OCI-LY7 (cell line): Measurements from ENCODE around the gene CARD11. TPM values are rescaled to one million over a fixed set of nuclear protein-coding genes. Genes with fewer than 3 reads are reported as not detected.

Source experiments
- BruUV-seq: library from RNA; stranded (reverse); fragments of 400-500 nt; replicated peaks from 2 replicates; lab custom pipeline; 2021; lab: Mats Ljungman, UMichigan
- CTCF ChIA-PET: fragments of 300-600 bp; sonication (Branson Sonifier 250); formaldehyde crosslinking; loops from one replicate; lab custom pipeline; 2022; ENCODE audit warnings: antibody characterized with exemption; ENCODE audit not compliant: unreplicated experiment; lab: Charles Lee
- POLR2A ChIA-PET: fragments of 300-600 bp; sonication (Branson Sonifier 250); formaldehyde crosslinking; loops from one replicate; lab custom pipeline; 2022; ENCODE audit warnings: antibody characterized with exemption; lab: Charles Lee
- DNase-seq: peaks from one replicate; pipeline ENCODE4 v3.0.0-alpha.2; 2015; ENCODE audit warnings: low spot score
- H2AFZ ChIP-seq: fragments of 200-600 bp; sonication (generic), shearing (Covaris generic); 2 replicates; pipeline ENCODE4 v1.6.1; 2014; ENCODE audit warnings: mild to moderate bottlenecking, antibody characterized with exemption, low read length, moderate library complexity
- H3K27ac ChIP-seq: fragments of 200-600 bp; sonication (generic); 2 replicates; pipeline ENCODE4 v1.5.1; 2014; ENCODE audit warnings: mixed run types, low read depth, mild to moderate bottlenecking, moderate library complexity, low read length, inconsistent platforms; ENCODE audit not compliant: poor library complexity, severe bottlenecking
- H3K36me3 ChIP-seq: fragments of 200-600 bp; sonication (generic); 2 replicates; pipeline ENCODE4 v1.6.1; 2014; ENCODE audit warnings: mild to moderate bottlenecking, antibody characterized with exemption, low read length, moderate library complexity, mixed read lengths; ENCODE audit not compliant: insufficient read depth
- H3K4me1 ChIP-seq: fragments of 200-600 bp; sonication (generic); 2 replicates; pipeline ENCODE4 v1.5.1; 2014; ENCODE audit warnings: mild to moderate bottlenecking, low read length; ENCODE audit not compliant: insufficient read depth, poor library complexity, severe bottlenecking
- H3K4me2 ChIP-seq: fragments of 200-600 bp; sonication (generic); 2 replicates; pipeline ENCODE4 v1.6.1; 2014; ENCODE audit warnings: mild to moderate bottlenecking, low read length
- H3K4me3 ChIP-seq: fragments of 200-600 bp; sonication (generic); 2 replicates; pipeline ENCODE4 v1.5.1; 2014; ENCODE audit warnings: mild to moderate bottlenecking, low read depth, low read length; ENCODE audit not compliant: poor library complexity, severe bottlenecking
- H3K79me2 ChIP-seq: fragments of 200-600 bp; sonication (generic); 2 replicates; pipeline ENCODE4 v1.6.1; 2016; ENCODE audit warnings: low read depth, mild to moderate bottlenecking, low read length, moderate library complexity, mixed read lengths; ENCODE audit not compliant: insufficient read depth
- H3K9me2 ChIP-seq: fragments of 200-600 bp; sonication (generic); 2 replicates; pipeline ENCODE4 v1.6.1; 2016; ENCODE audit warnings: mild to moderate bottlenecking, low read length, mixed read lengths; ENCODE audit not compliant: insufficient read depth
- H3K9me3 ChIP-seq: fragments of 200-600 bp; sonication (generic); 2 replicates; pipeline ENCODE4 v1.6.1; 2014; ENCODE audit warnings: mild to moderate bottlenecking, mixed run types, low read length, mixed read lengths
- H4K20me1 ChIP-seq: fragments of 200-600 bp; sonication (generic); 2 replicates; pipeline ENCODE4 v1.6.1; 2014; ENCODE audit warnings: mild to moderate bottlenecking, antibody characterized with exemption, low read length, moderate library complexity, mixed read lengths; ENCODE audit not compliant: insufficient read depth
- CTCF ChIP-seq: fragments of 200-600 bp; sonication (generic); conservative IDR thresholded peaks from 2 replicates; pipeline ENCODE4 v1.5.1; 2014; ENCODE audit warnings: mild to moderate bottlenecking, antibody characterized with exemption, low read length, moderate library complexity, mixed read lengths
- EZH2phosphoT487 ChIP-seq: fragments of 200-600 bp; sonication (generic); IDR thresholded peaks from 2 replicates; pipeline ENCODE4 v1.6.1; 2018; ENCODE audit warnings: low read depth, borderline replicate concordance, mild to moderate bottlenecking, mixed run types, antibody characterized with exemption, low read length, moderate library complexity, mixed read lengths
- intact Hi-C: fragments of 100-400 bp; cut with micrococcal nuclease; formaldehyde crosslinking; loops from one replicate; pipeline ENCODE4 v1.10.0; 2022; ENCODE audit not compliant: unreplicated experiment
- total RNA-seq, 2 experiments: library from RNA; depleted of rRNA in 1 of 2; stranded (reverse); fragments of >200 nt in 1 of 2; shearing (Covaris generic) in 1 of 2; gene quantifications; 2 replicates each; pipeline ENCODE4 v1.2.3, GENCODE V29; 2014 to 2022

CARD11 gene
- total RNA-seq, 2 experiments from 2014 or later: 33.8 to 63.5 TPM

DNA sequence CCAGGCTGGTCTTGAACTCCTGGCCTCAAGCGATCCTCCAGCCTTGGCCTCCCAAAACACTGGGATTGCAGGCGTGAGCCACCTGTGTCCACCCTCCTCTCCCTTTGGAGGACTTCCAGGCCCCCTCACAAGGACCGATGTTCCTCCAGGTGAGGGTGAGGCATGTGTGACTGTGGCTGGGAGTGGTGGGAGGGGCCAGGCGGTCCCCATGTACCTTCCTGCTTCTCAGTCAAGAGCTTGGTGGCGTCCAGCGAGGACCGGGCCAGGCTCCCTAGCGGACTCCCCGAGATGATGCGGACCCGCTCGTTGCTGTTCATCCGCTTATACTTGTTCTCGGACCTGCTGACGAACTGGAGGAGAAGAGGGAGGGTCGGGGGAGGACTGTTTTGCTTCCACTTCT is 128.6 kb downstream of the CARD11 start:
- POLR2A ChIA-PET: no interaction called here
- H2AFZ ChIP-seq: no peak overlapping the region
- CTCF ChIA-PET: no interaction called here
- BruUV-seq: no TSS peak
- H3K36me3 ChIP-seq: peaks cover 31% of the 10 kb centered on the region; the same call in 1 of the 2 replicates
- no peaks in the 10 kb centered on the region for H3K4me1 ChIP-seq
- no peak overlapping the region for H3K4me3 ChIP-seq
- no peaks in the 10 kb centered on the region for H3K9me3 ChIP-seq
- H3K27ac ChIP-seq: no peak overlapping the region
- TF ChIP-seq EZH2phosphoT487 (no peak), CTCF (no peak)
- H4K20me1 ChIP-seq: no peaks in the 10 kb centered on the region
- no peak for DNase-seq
- no peaks in the 10 kb centered on the region for H3K9me2 ChIP-seq
- no peaks in the 10 kb centered on the region for H3K79me2 ChIP-seq
- no peak overlapping the region for H3K4me2 ChIP-seq
- intact Hi-C loops: no loop called here

DNA sequence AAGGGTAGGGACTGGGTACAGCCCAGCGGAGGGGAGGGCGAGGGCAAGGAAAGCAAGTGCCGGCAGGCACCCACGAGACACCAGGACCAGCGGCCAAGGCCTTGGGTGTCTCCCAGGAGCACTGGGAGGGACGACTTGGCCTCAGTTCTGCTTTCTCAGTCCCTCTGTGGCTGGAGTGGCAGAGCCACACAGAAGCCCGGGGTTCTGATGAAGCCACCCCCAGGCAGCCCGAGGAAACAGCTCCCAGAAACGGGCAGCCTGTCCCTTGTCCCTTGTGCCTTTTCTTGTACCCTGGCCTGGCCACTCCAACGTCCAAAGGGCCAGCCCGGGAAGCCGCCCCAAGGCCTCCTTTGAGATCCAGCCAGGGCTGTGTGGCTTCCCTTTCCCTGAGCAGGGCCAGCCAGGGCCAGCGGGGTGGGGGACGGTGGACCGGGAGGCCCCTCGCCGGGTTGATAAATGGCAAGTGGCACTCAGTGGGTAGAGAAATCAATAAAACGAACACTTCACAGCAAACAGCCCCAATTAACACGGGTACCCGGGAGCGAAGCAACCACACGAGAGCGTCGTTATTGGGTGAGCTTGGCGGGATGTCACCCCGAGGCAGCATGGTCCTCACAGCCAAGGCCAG is 129.8 kb downstream of the CARD11 start:
- no peak for DNase-seq
- TF ChIP-seq CTCF (no peak), EZH2phosphoT487 (no peak)
- Histone ChIP-seq H3K36me3 (peaks cover 27% of the 10 kb centered on the region; the same call in 1 of the 2 replicates), H2AFZ (no peak overlapping the region), H3K4me2 (no peak overlapping the region), H4K20me1 (no peaks in the 10 kb centered on the region), H3K4me1 (no peaks in the 10 kb centered on the region), H3K9me3 (no peaks in the 10 kb centered on the region), H3K4me3 (no peak overlapping the region), H3K79me2 (no peaks in the 10 kb centered on the region), H3K9me2 (no peaks in the 10 kb centered on the region), H3K27ac (no peak overlapping the region)
- intact Hi-C loops: no loop called here
- no TSS peak for BruUV-seq
- CTCF ChIA-PET: no interaction called here
- POLR2A ChIA-PET: no interaction called here

DNA sequence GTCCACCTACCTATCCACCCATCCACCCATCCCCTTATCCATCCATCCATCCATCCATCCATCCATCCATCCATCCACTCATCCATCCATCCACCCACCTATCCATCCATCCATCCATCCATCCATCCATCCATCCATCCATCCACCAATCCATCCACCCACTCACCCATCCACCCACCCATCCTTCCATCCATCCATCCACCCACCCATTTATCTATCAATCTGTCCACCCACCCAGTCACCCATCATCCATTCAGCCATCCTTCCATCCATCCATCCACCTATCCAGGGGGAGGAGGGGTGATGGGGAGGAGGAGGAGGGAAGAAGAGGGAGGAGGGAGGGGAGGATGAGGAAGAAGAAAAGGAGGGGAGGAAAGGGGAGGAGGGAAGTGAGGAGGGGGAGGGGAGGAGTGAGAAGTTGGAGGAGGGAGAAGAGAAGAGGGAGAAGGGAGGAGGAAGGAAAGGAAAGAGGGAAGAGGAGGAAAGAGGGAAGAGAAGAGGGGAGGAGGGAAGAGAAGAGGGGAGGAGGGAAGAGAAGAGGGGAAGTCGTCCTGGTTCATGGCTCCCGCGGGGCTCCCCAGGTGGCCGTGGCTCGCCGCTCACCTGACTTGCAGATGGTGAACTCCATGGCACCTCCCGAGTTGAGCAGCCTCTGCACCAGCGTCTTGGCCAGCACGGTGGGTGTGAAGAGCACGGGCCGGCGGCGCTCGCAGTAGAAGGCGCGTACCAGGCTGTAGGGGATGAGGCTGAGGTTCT is 130.8 kb downstream of the CARD11 start:
- CTCF ChIA-PET: no interaction called here

More for the DNA sequence above, 130.8 kb downstream of the CARD11 start:
- DNase-seq: no peak
- intact Hi-C loops: no loop called here
- H3K79me2 ChIP-seq: no peaks in the 10 kb centered on the region
- TF ChIP-seq EZH2phosphoT487 (no peak), CTCF (no peak)
- H3K4me2 ChIP-seq: no peak overlapping the region
- H3K4me1 ChIP-seq: peaks cover 8% of the 10 kb centered on the region
- H3K36me3 ChIP-seq: peaks cover 24% of the 10 kb centered on the region; the same call in 1 of the 2 replicates
- no peak overlapping the region for H3K27ac ChIP-seq
- no peaks in the 10 kb centered on the region for H3K9me2 ChIP-seq
- no peaks in the 10 kb centered on the region for H3K9me3 ChIP-seq
- no peak overlapping the region for H3K4me3 ChIP-seq
- H4K20me1 ChIP-seq: no peaks in the 10 kb centered on the region
- BruUV-seq: no TSS peak
- POLR2A ChIA-PET: no interaction called here
- no peak overlapping the region for H2AFZ ChIP-seq
